Astrocyte (in vitro differentiated cells and primary cell): ENCODE measurements around the gene PROSER3. TPM values are rescaled to one million over a fixed set of nuclear protein-coding genes. Genes with fewer than 3 reads are reported as not detected.

Experiments used
- DNase-seq: peaks from one replicate; pipeline ENCODE4 v3.0.0-alpha.2; 2010; ENCODE audit warnings: low read depth
- FAIRE-seq: peaks from 2 replicates; lab custom pipeline; 2011; peaks lifted over from hg19 to GRCh38; lab: Jason Lieb, UNC
- H2AFZ ChIP-seq: 2 replicates; pipeline ENCODE4 v1.6.0; 2012; ENCODE audit warnings: low read depth, low read length, inconsistent platforms
- H3K27ac ChIP-seq: 2 replicates; pipeline ENCODE4 v1.5.1; 2011; ENCODE audit warnings: low read depth, low read length, inconsistent platforms
- H3K27me3 ChIP-seq: 2 replicates; pipeline ENCODE4 v1.6.0; 2011; ENCODE audit warnings: low read length, inconsistent platforms; ENCODE audit not compliant: insufficient read depth
- H3K36me3 ChIP-seq: 2 replicates; pipeline ENCODE4 v1.5.1; 2011; ENCODE audit warnings: low read length, inconsistent platforms; ENCODE audit not compliant: insufficient read depth
- H3K4me1 ChIP-seq: 2 replicates; pipeline ENCODE4 v1.5.1; 2011; ENCODE audit warnings: low read length, inconsistent platforms; ENCODE audit not compliant: insufficient read depth
- H3K4me2 ChIP-seq: 2 replicates; pipeline ENCODE4 v1.6.0; 2012; ENCODE audit warnings: low read length, inconsistent platforms
- H3K4me3 ChIP-seq: 2 replicates; pipeline ENCODE4 v1.5.1; 2011; ENCODE audit warnings: low read depth, mild to moderate bottlenecking, low read length, inconsistent platforms; ENCODE audit not compliant: insufficient read depth
- H3K79me2 ChIP-seq: 2 replicates; pipeline ENCODE4 v1.6.0; 2012; ENCODE audit warnings: mild to moderate bottlenecking, low read length, inconsistent platforms; ENCODE audit not compliant: insufficient read depth
- H3K9ac ChIP-seq: 2 replicates; pipeline ENCODE4 v1.6.0; 2012; ENCODE audit warnings: mild to moderate bottlenecking, low read length, inconsistent platforms
- H3K9me3 ChIP-seq: 2 replicates; pipeline ENCODE4 v1.5.1; 2012; ENCODE audit warnings: low read depth, mild to moderate bottlenecking, low read length, inconsistent platforms; ENCODE audit not compliant: insufficient read depth
- H4K20me1 ChIP-seq: 2 replicates; pipeline ENCODE4 v1.6.0; 2012; ENCODE audit warnings: low read length, inconsistent platforms; ENCODE audit not compliant: insufficient read depth
- H3K27ac Mint-ChIP-seq: one replicate; pipeline ENCODE4 v1.8.0; 2021; ENCODE audit warnings: mild to moderate bottlenecking, mixed read lengths; ENCODE audit not compliant: unreplicated experiment
- H3K27me3 Mint-ChIP-seq: one replicate; pipeline ENCODE4 v1.8.0; 2021; ENCODE audit warnings: low read depth, mixed read lengths; ENCODE audit not compliant: unreplicated experiment
- H3K36me3 Mint-ChIP-seq: one replicate; pipeline ENCODE4 v1.8.0; 2021; ENCODE audit warnings: low read depth, mixed read lengths; ENCODE audit not compliant: unreplicated experiment
- H3K4me1 Mint-ChIP-seq: one replicate; pipeline ENCODE4 v1.8.0; 2021; ENCODE audit warnings: low read depth, mixed read lengths; ENCODE audit not compliant: unreplicated experiment
- H3K4me3 Mint-ChIP-seq: one replicate; pipeline ENCODE4 v1.8.0; 2021; ENCODE audit warnings: mild to moderate bottlenecking, moderate library complexity, mixed read lengths; ENCODE audit not compliant: unreplicated experiment
- H3K9me3 Mint-ChIP-seq: one replicate; pipeline ENCODE4 v1.8.0; 2021; ENCODE audit warnings: mild to moderate bottlenecking, mixed read lengths; ENCODE audit not compliant: unreplicated experiment
- EZH2 ChIP-seq: IDR thresholded peaks from 2 replicates; pipeline ENCODE4 v1.6.1; 2012; ENCODE audit warnings: mild to moderate bottlenecking, low read length, inconsistent platforms; ENCODE audit not compliant: insufficient read depth
- total RNA-seq: library from RNA; stranded (reverse); gene quantifications from 2 replicates; pipeline ENCODE4 v1.2.1, GENCODE V29; 2021
- TF ChIP-seq, protein P1 (sequence below): IDR thresholded peaks from 2 replicates; pipeline ENCODE4 v1.5.1; 2011; ENCODE audit warnings: low read depth, mild to moderate bottlenecking, inconsistent platforms, low read length, moderate library complexity; ENCODE audit not compliant: insufficient read depth

Gene PROSER3
- total RNA-seq, 1 donor from 2014 or later: 35.6 TPM

DNA sequence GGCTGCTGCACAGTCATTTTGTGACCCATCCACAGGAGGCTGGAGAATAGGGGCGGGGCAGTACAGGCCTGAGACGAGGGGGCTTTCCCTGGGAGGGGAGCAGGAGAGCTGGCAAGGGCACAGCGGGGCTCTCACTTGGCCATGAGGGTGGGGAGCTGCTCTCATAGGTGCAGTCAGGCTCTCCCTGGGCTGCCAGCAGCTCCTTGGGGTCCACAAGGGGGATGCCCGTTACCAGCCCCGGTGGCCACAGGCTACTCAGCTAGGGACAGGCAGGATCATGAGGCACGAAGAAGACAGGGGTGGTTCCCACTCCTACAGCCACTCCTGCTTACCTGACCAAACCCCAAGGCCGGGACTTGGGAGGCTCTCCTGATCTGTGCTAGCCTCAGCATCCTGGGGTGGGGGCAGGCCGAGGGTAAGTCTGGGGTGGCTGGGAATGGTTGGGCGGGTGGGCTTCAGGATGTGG is 33.9 kb downstream of the PROSER3 start:
- Mint-ChIP-seq H3K27me3 (peaks cover 30% of the 10 kb centered on the region), H3K36me3 (no peaks in the 10 kb centered on the region), H3K9me3 (no peaks in the 10 kb centered on the region), H3K4me1 (no peaks in the 10 kb centered on the region), H3K27ac (no peak overlapping the region), H3K4me3 (no peak overlapping the region)
- Histone ChIP-seq H3K4me1 (no peaks in the 10 kb centered on the region), H3K79me2 (no peaks in the 10 kb centered on the region), H4K20me1 (no peaks in the 10 kb centered on the region), H2AFZ (no peak overlapping the region), H3K9me3 (no peaks in the 10 kb centered on the region), H3K9ac (no peak overlapping the region), H3K4me3 (no peak overlapping the region), H3K36me3 (no peaks in the 10 kb centered on the region), H3K27ac (no peak overlapping the region), H3K4me2 (no peak overlapping the region), H3K27me3 (peaks cover 9% of the 10 kb centered on the region)
- FAIRE-seq: no peak
- no peak for DNase-seq
- TF ChIP-seq, protein P1, sequence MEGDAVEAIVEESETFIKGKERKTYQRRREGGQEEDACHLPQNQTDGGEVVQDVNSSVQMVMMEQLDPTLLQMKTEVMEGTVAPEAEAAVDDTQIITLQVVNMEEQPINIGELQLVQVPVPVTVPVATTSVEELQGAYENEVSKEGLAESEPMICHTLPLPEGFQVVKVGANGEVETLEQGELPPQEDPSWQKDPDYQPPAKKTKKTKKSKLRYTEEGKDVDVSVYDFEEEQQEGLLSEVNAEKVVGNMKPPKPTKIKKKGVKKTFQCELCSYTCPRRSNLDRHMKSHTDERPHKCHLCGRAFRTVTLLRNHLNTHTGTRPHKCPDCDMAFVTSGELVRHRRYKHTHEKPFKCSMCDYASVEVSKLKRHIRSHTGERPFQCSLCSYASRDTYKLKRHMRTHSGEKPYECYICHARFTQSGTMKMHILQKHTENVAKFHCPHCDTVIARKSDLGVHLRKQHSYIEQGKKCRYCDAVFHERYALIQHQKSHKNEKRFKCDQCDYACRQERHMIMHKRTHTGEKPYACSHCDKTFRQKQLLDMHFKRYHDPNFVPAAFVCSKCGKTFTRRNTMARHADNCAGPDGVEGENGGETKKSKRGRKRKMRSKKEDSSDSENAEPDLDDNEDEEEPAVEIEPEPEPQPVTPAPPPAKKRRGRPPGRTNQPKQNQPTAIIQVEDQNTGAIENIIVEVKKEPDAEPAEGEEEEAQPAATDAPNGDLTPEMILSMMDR: no peak
- TF ChIP-seq EZH2: no peak

DNA sequence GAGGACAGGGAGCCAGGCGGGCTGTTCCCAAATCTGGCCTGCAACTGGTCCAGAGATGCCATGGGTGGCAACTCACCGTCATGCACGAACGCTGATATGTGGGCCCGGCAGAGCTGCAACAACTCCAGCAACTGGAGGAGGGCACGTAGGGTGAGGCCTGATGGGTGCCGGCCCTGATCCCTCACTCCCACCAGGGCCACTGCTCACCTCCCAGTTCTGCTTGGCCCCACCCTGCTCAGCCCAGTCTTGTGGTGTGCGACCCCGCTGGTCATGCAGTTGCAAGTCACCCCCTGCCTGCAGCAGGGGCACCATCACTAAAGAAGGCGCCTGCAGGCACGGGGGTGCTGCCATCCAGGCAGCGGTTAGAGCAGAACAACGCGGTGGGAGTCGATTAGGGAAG is 34.3 kb downstream of the PROSER3 start:
- DNase-seq (no peak), FAIRE-seq (no peak)
- H3K9ac ChIP-seq: no peak overlapping the region
- no peaks in the 10 kb centered on the region for H3K9me3 ChIP-seq
- no peaks in the 10 kb centered on the region for H3K36me3 ChIP-seq
- H3K79me2 ChIP-seq: no peaks in the 10 kb centered on the region
- H3K27me3 ChIP-seq: peaks cover 12% of the 10 kb centered on the region
- no peak overlapping the region for H3K4me2 ChIP-seq
- no peaks in the 10 kb centered on the region for H3K4me1 ChIP-seq
- TF ChIP-seq, protein P1: no peak
- TF ChIP-seq EZH2: no peak
- H3K4me3 ChIP-seq: no peak overlapping the region
- no peak overlapping the region for H2AFZ ChIP-seq
- no peaks in the 10 kb centered on the region for H3K9me3 Mint-ChIP-seq
- H3K36me3 Mint-ChIP-seq: no peaks in the 10 kb centered on the region
- H3K27ac Mint-ChIP-seq: no peak overlapping the region
- H3K27ac ChIP-seq: no peak overlapping the region
- no peak overlapping the region for H3K4me3 Mint-ChIP-seq
- H4K20me1 ChIP-seq: no peaks in the 10 kb centered on the region
- no peaks in the 10 kb centered on the region for H3K4me1 Mint-ChIP-seq
- H3K27me3 Mint-ChIP-seq: peaks cover 35% of the 10 kb centered on the region

DNA sequence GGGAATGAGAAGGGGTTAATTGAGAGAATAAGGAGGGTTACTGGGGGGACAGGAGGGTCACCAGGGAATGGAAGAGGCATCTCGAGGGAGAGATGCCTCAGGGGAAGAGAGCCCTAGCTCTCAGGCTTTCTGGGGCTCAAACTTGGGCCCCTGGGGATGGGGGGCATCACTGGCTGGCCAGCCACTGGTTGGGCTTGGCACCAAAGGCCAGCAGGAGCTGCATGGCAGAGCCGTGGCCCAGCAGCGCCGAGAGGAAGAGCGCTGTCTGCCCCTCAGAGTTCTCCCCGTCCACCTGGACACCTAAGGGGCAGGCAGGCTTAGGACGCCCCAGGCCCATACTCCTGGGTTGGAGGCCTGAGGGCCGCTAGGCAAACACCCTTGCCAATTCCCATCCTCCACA is 34.9 kb downstream of the PROSER3 start:
- Histone ChIP-seq H3K9me3 (no peaks in the 10 kb centered on the region), H3K9ac (no peak overlapping the region), H3K27ac (no peak overlapping the region), H2AFZ (no peak overlapping the region), H4K20me1 (no peaks in the 10 kb centered on the region), H3K36me3 (no peaks in the 10 kb centered on the region), H3K4me3 (no peak overlapping the region), H3K4me1 (no peaks in the 10 kb centered on the region), H3K79me2 (no peaks in the 10 kb centered on the region), H3K4me2 (no peak overlapping the region), H3K27me3 (peaks cover 16% of the 10 kb centered on the region)
- no peaks in the 10 kb centered on the region for H3K9me3 Mint-ChIP-seq
- no peak overlapping the region for H3K27ac Mint-ChIP-seq
- no peak for DNase-seq
- no peaks in the 10 kb centered on the region for H3K36me3 Mint-ChIP-seq
- TF ChIP-seq, protein P1: no peak
- no peak for TF ChIP-seq EZH2
- no peaks in the 10 kb centered on the region for H3K4me1 Mint-ChIP-seq
- H3K4me3 Mint-ChIP-seq: no peak overlapping the region
- FAIRE-seq: no peak
- H3K27me3 Mint-ChIP-seq: peaks cover 38% of the 10 kb centered on the region
